K562 (cell line): ENCODE data around the gene TGFBR3L. TPM values are rescaled to one million over a fixed set of nuclear protein-coding genes. Genes with fewer than 3 reads are reported as not detected.

Experiments used
- CREB3 ChIP-seq: fragments of 450-650 bp; conservative IDR thresholded peaks from 2 replicates; pipeline ENCODE4 v1.6.1; 2016; ENCODE audit warnings: missing genetic modification characterization, low read depth, mild to moderate bottlenecking, missing compliant biosample characterization, moderate library complexity
- DEAF1 ChIP-seq: fragments of 450-650 bp; formaldehyde crosslinking; IDR thresholded peaks from 2 replicates; pipeline ENCODE4 v1.4.0; 2020; ENCODE audit warnings: mild to moderate bottlenecking, moderate library complexity
- HDAC3 ChIP-seq: fragments of 450-650 bp; IDR thresholded peaks from 2 replicates; pipeline ENCODE4 v1.6.1; 2018; ENCODE audit warnings: borderline replicate concordance, mild to moderate bottlenecking, moderate library complexity; ENCODE audit not compliant: partially characterized antibody
- HIVEP1 ChIP-seq: fragments of 250-450 bp; sonication (Bioruptor Pico); IDR thresholded peaks from 2 replicates; pipeline ENCODE4 v1.4.0; 2020; ENCODE audit warnings: mild to moderate bottlenecking
- KAT7 ChIP-seq: sonication (generic); formaldehyde crosslinking; IDR thresholded peaks from 2 replicates; pipeline ENCODE4 v1.8.0; 2022; ENCODE audit warnings: missing genetic modification reagents, mild to moderate bottlenecking, borderline replicate concordance
- KLF13 ChIP-seq: fragments of 450-650 bp; IDR thresholded peaks from 2 replicates; pipeline ENCODE4 v1.6.1; 2016; ENCODE audit warnings: missing genetic modification characterization, low read depth, mild to moderate bottlenecking, missing compliant biosample characterization, moderate library complexity, borderline replicate concordance
- MBD2 ChIP-seq: sonication (generic); IDR thresholded peaks from 2 replicates; pipeline ENCODE4 v1.6.1; 2016; ENCODE audit warnings: low read depth, borderline replicate concordance
- PCBP2 ChIP-seq: fragments of 200-400 bp; formaldehyde crosslinking; IDR thresholded peaks from 2 replicates; pipeline ENCODE4 v1.6.1; 2018; ENCODE audit warnings: low read length, low read depth, mild to moderate bottlenecking, moderate library complexity; ENCODE audit not compliant: poor library complexity, severe bottlenecking
- RREB1 ChIP-seq: fragments of 250-450 bp; sonication (Bioruptor Pico); IDR thresholded peaks from 2 replicates; pipeline ENCODE4 v1.4.0; 2020
- TRIM28 ChIP-seq: fragments of 450-650 bp; IDR thresholded peaks from 2 replicates; pipeline ENCODE4 v1.6.1; 2017
- WHSC1 ChIP-seq: IDR thresholded peaks from one replicate; pipeline ENCODE4 v1.6.1; 2012; ENCODE audit warnings: low read length, control low read depth, inconsistent platforms
- ZBTB5 ChIP-seq: fragments of 450-650 bp; IDR thresholded peaks from 2 replicates; pipeline ENCODE4 v1.6.1; 2017; ENCODE audit warnings: antibody characterized with exemption
- ZNF212 ChIP-seq: fragments of 450-650 bp; formaldehyde crosslinking; IDR thresholded peaks from 2 replicates; pipeline ENCODE4 v1.4.0; 2020; ENCODE audit warnings: mild to moderate bottlenecking
- ZNF445 ChIP-seq: fragments of 250-450 bp; sonication (Bioruptor Pico); IDR thresholded peaks from 2 replicates; pipeline ENCODE4 v1.4.0; 2020; ENCODE audit warnings: low read depth, mild to moderate bottlenecking, moderate library complexity
- ZNF551 ChIP-seq: fragments of 250-450 bp; sonication (Bioruptor Pico); IDR thresholded peaks from 2 replicates; pipeline ENCODE4 v1.5.0; 2021; ENCODE audit warnings: mild to moderate bottlenecking, moderate library complexity
- ZNF586 ChIP-seq: fragments of 450-650 bp; formaldehyde crosslinking; conservative IDR thresholded peaks from 2 replicates; pipeline ENCODE4 v1.4.0; 2020; ENCODE audit warnings: mild to moderate bottlenecking, moderate library complexity
- ZNF778 ChIP-seq: fragments of 450-650 bp; formaldehyde crosslinking; IDR thresholded peaks from 2 replicates; pipeline ENCODE4 v1.4.0; 2020; ENCODE audit warnings: mild to moderate bottlenecking, moderate library complexity
- polyA plus RNA-seq, 8 experiments: library from polyadenylated mRNA; depleted of rRNA in 4 of 8; stranded (reverse) in 5 of 8; unstranded in 3 of 8; fragments of >200 nt; fragmentation: Nextera tagmentation in 2 of 8; fragmentation: Illumina TruSeq in 1 of 8; extraction: Ambion mirVana in 2 of 8; extraction: Trizol in 1 of 8; gene quantifications; 2 replicates each; pipeline versions ENCODE4 v1.2.1 to v1.2.3, GENCODE V29; 2011 to 2014; ENCODE audit warnings: inconsistent platforms in 1 of 8, missing spikeins in 1 of 8
- total RNA-seq, 7 experiments: library from RNA; depleted of rRNA in 6 of 7; stranded (reverse); fragments of >200 nt in 6 of 7; fragmentation: Illumina TruSeq in 2 of 7; extraction: Trizol in 2 of 7; gene quantifications; 2 replicates each; pipeline versions ENCODE4 v1.2.1 to v1.2.3, GENCODE V29; 2011 to 2021; ENCODE audit warnings: low replicate concordance in 1 of 7

Gene TGFBR3L
- total and polyA plus RNA-seq, 9 of the 15 experiments (the other 6 are each of a cell fraction or from before 2014, with no cell fraction given), result not detected

GRCh38 chr19:7943444-7944176, 29.0 kb downstream of the TGFBR3L start, which contains the start of gene TIMM44 (continued):
- TF ChIP-seq HIVEP1 (CRISPR knock-in tag) (0 out of 2 replicates have a peak, but pooled peaks have one; percentile 40), RREB1 (CRISPR knock-in tag) (0 out of 2 replicates have a peak, but pooled peaks have one; percentile 74), WHSC1 (no peak), CREB3 (tag) (no peak), KAT7 (CRISPR knock-in tag) (peak; percentile 44; the same call in 1 of the 2 replicates), ZNF212 (no peak), PCBP2 (no peak), HDAC3 (no peak), MBD2 (peak; percentile 90), ZNF778 (no peak), TRIM28 (no peak), ZNF445 (CRISPR knock-in tag) (no peak), ZNF551 (no peak), KLF13 (peak; percentile 70), ZNF586 (0 out of 2 replicates have a peak, but pooled peaks have one; percentile 7), ZBTB5 (no peak), DEAF1 (CRISPR knock-in tag) (no peak)
